HepG2 (cell line): Measurements from ENCODE around the gene CACNA1C. TPM values are rescaled to one million over a fixed set of nuclear protein-coding genes. Genes with fewer than 3 reads are reported as not detected.

Source experiments
- ATAC-seq: fragments of 200-7000 bp; cut with Tn5 transposase; 3 replicates; pipeline ENCODE4 v1.9.1; 2020; ENCODE audit warnings: mild to moderate bottlenecking, moderate library complexity
- BruUV-seq: library from RNA; stranded (reverse); fragments of 400-500 nt; replicated peaks from 2 replicates; lab custom pipeline; 2021; lab: Mats Ljungman, UMichigan
- CTCF ChIA-PET: fragments of 300-600 bp; formaldehyde crosslinking; extraction: SDS; loops from one replicate; lab custom pipeline; 2021; ENCODE audit warnings: low total read pairs, inconsistent platforms, low intra/inter-chr PET ratio; lab: Yijun Ruan, JAX
- POLR2A ChIA-PET: fragments of 350-600 bp; sonication (Branson Sonifier 250); formaldehyde crosslinking; loops from one replicate; lab custom pipeline; 2020; ENCODE audit warnings: antibody characterized with exemption, inconsistent platforms; lab: Yijun Ruan, JAX
- DNase-seq: peaks from one replicate; pipeline ENCODE4 v3.0.0-alpha.2; 2015; ENCODE audit warnings: low spot score
- FAIRE-seq: peaks from 3 replicates; lab custom pipeline; 2011; peaks lifted over from hg19 to GRCh38; lab: Jason Lieb, UNC
- H2AFZ ChIP-seq: one replicate; pipeline ENCODE4 v1.6.1; 2011; ENCODE audit warnings: low read length, inconsistent platforms
- H3K27ac ChIP-seq: fragments of 300-600 bp; 3 replicates; pipeline ENCODE4 v1.8.0; 2011; ENCODE audit warnings: mixed run types, mild to moderate bottlenecking, mixed read lengths, low read length, inconsistent platforms; ENCODE audit not compliant: insufficient read depth; ENCODE audit errors: extremely low read length
- H3K27me3 ChIP-seq, 2 experiments: fragments of 200-600 bp in 1 of 2; 2 replicates in 1 of 2; 3 replicates in 1 of 2; pipeline versions ENCODE4 v1.6.0 to v1.8.0; 2011; ENCODE audit warnings: low read length in 2 of 2, mild to moderate bottlenecking in 2 of 2, moderate library complexity in 2 of 2, inconsistent platforms in 1 of 2; ENCODE audit not compliant: insufficient read depth in 2 of 2, control insufficient read depth in 1 of 2
- H3K36me3 ChIP-seq, 2 experiments: fragments of 200-600 bp in 1 of 2; replicated peaks in 1 of 2; 2 replicates in 1 of 2; 3 replicates in 1 of 2; pipeline versions ENCODE4 v1.5.1 to v1.8.0; 2011; ENCODE audit warnings: low read length in 2 of 2, inconsistent platforms in 1 of 2; ENCODE audit not compliant: insufficient read depth in 2 of 2, control insufficient read depth in 1 of 2
- H3K4me1 ChIP-seq: 2 replicates; pipeline ENCODE4 v1.5.1; 2012; ENCODE audit warnings: low read length, inconsistent platforms; ENCODE audit not compliant: insufficient read depth
- H3K4me2 ChIP-seq: 2 replicates; pipeline ENCODE4 v1.6.0; 2011; ENCODE audit warnings: low read depth, low read length, inconsistent platforms
- H3K4me3 ChIP-seq, 3 experiments: fragments of 200-600 bp in 1 of 3; sonication (generic), shearing (Covaris generic) in 1 of 3; replicated peaks in 1 of 3; 2 replicates each; pipeline ENCODE4 v1.5.1; 2011 to 2016; ENCODE audit warnings: low read length in 3 of 3, inconsistent platforms in 2 of 3, low read depth in 2 of 3, mild to moderate bottlenecking in 2 of 3, control low read depth in 1 of 3, mixed read lengths in 1 of 3; ENCODE audit not compliant: insufficient read depth in 1 of 3
- H3K79me2 ChIP-seq: one replicate; pipeline ENCODE4 v1.6.1; 2011; ENCODE audit warnings: low read length, inconsistent platforms; ENCODE audit not compliant: insufficient read depth
- H3K9ac ChIP-seq: 2 replicates; pipeline ENCODE4 v1.6.0; 2011; ENCODE audit warnings: mild to moderate bottlenecking, low read depth, low read length, inconsistent platforms; ENCODE audit not compliant: insufficient read depth
- H3K9me3 ChIP-seq: 2 replicates; pipeline ENCODE4 v1.5.1; 2012; ENCODE audit warnings: mild to moderate bottlenecking, low read length
- H4K20me1 ChIP-seq: 2 replicates; pipeline ENCODE4 v1.6.0; 2011; ENCODE audit warnings: inconsistent platforms, mild to moderate bottlenecking, low read length, moderate library complexity; ENCODE audit not compliant: insufficient read depth
- CBFB ChIP-seq: sonication (generic); formaldehyde crosslinking; IDR thresholded peaks from 2 replicates; pipeline ENCODE4 v1.4.0; 2020; ENCODE audit warnings: missing genetic modification reagents
- FOXM1 ChIP-seq: sonication (generic); formaldehyde crosslinking; IDR thresholded peaks from 2 replicates; pipeline ENCODE4 v1.5.0; 2020; ENCODE audit warnings: missing genetic modification reagents
- NFKBIZ ChIP-seq: IDR thresholded peaks from 2 replicates; pipeline ENCODE4 v1.6.1; 2018; ENCODE audit warnings: missing genetic modification reagents, missing compliant biosample characterization
- NFRKB ChIP-seq: fragments of 450-650 bp; IDR thresholded peaks from 2 replicates; pipeline ENCODE4 v1.6.1; 2017
- PAXIP1 ChIP-seq: sonication (generic); formaldehyde crosslinking; conservative IDR thresholded peaks from 2 replicates; pipeline ENCODE4 v1.4.0; 2020; ENCODE audit warnings: mild to moderate bottlenecking, missing genetic modification reagents, moderate library complexity
- SMAD1 ChIP-seq: sonication (generic); formaldehyde crosslinking; IDR thresholded peaks from 2 replicates; pipeline ENCODE4 v1.4.0; 2020; ENCODE audit warnings: missing genetic modification reagents, low read depth, mild to moderate bottlenecking, borderline replicate concordance
- TMF1 ChIP-seq: sonication (generic); formaldehyde crosslinking; IDR thresholded peaks from 2 replicates; pipeline ENCODE4 v1.8.1; 2022; ENCODE audit warnings: low read depth, missing genetic modification reagents
- ZNF326 ChIP-seq: sonication (generic); formaldehyde crosslinking; IDR thresholded peaks from 2 replicates; pipeline ENCODE4 v1.4.0; 2020; ENCODE audit warnings: missing genetic modification reagents, borderline replicate concordance
- ZNF431 ChIP-seq: sonication (generic); formaldehyde crosslinking; IDR thresholded peaks from 2 replicates; pipeline ENCODE4 v1.9.0; 2022; ENCODE audit warnings: missing genetic modification reagents, low read depth, mild to moderate bottlenecking, borderline replicate concordance
- ZNF567 ChIP-seq: sonication (generic); formaldehyde crosslinking; IDR thresholded peaks from 2 replicates; pipeline ENCODE4 v1.8.1; 2023; ENCODE audit warnings: mild to moderate bottlenecking, missing genetic modification reagents, borderline replicate concordance
- ZNF597 ChIP-seq: sonication (generic); formaldehyde crosslinking; IDR thresholded peaks from 2 replicates; pipeline ENCODE4 v1.5.0; 2020; ENCODE audit warnings: missing genetic modification reagents
- WGBS: methylation state at CpG from one replicate; pipeline ENCODE4 v1.1.6; 2017; ENCODE audit warnings: low lambda C conversion rate; 5-methylcytosine and 5-hydroxymethylcytosine counted together
- in situ Hi-C: cut with HindIII; loops from 2 replicates; pipeline ENCODE4 v1.10.0; 2017; ENCODE audit warnings: low pct_unique_long_range_greater_than_20kb; ENCODE audit not compliant: extremely low pct_ligation_motif_present
- intact Hi-C: fragments of 100-400 bp; cut with micrococcal nuclease; formaldehyde crosslinking; loops from one replicate; pipeline ENCODE4 v1.10.0; 2022; ENCODE audit not compliant: unreplicated experiment
- polyA plus RNA-seq, 8 experiments: library from polyadenylated mRNA; depleted of rRNA in 3 of 8; stranded (reverse) in 7 of 8; unstranded in 1 of 8; fragments of >200 nt; fragmentation: Illumina TruSeq in 4 of 8; extraction: Trizol in 4 of 8; gene quantifications; 2 replicates each; pipeline versions ENCODE4 v1.2.1 to v1.2.3, GENCODE V29; 2011 to 2016; ENCODE audit warnings: low read depth in 4 of 8, missing spikeins in 1 of 8, mixed read lengths in 1 of 8; ENCODE audit not compliant: insufficient read depth in 1 of 8
- total RNA-seq, 5 experiments: library from RNA; depleted of rRNA; stranded (reverse); fragments of >200 nt; fragmentation: Illumina TruSeq; extraction: Trizol; gene quantifications; 2 replicates each; pipeline ENCODE4 v1.2.3, GENCODE V29; 2016; ENCODE audit warnings: low read depth in 1 of 5

Gene CACNA1C
- total and polyA plus RNA-seq, 2 of the 13 experiments (the other 11 are each of a cell fraction or from before 2014, with no cell fraction given) = not detected

GRCh38 chr12:2243275-2243674, 190.5 kb downstream of the CACNA1C start:
- peaks cover 0 to 2% of the 10 kb centered on the region in 2 experiments; a peak in 3 of 5 replicates for H3K27me3 ChIP-seq

More at GRCh38 chr12:2243275-2243674, 190.5 kb downstream of the CACNA1C start:
- no peak overlapping the region for H2AFZ ChIP-seq
- in situ Hi-C loops = no loop called here
- no TSS peak for BruUV-seq
- H3K79me2 ChIP-seq = no peaks in the 10 kb centered on the region
- POLR2A ChIA-PET = no interaction called here
- no peak overlapping the region for H3K9ac ChIP-seq
- no peak for DNase-seq
- no peak for FAIRE-seq
- TF ChIP-seq TMF1 (CRISPR knock-in tag) (no peak), ZNF326 (no peak), FOXM1 (no peak), ZNF431 (CRISPR knock-in tag) (no peak), NFRKB (no peak), PAXIP1 (no peak), CBFB (CRISPR knock-in tag) (no peak), ZNF567 (CRISPR knock-in tag) (no peak), SMAD1 (CRISPR knock-in tag) (no peak), ZNF597 (CRISPR knock-in tag) (no peak), NFKBIZ (CRISPR knock-in tag) (no peak)
- TF ChIP-seq, all 625 proteins: peak for 0
- Histone ChIP-seq H3K4me2 (no peak overlapping the region), H3K27ac (no peak overlapping the region), H3K4me1 (peaks cover 49% of the 10 kb centered on the region), H3K4me3 (no peak overlapping the region), H4K20me1 (no peaks in the 10 kb centered on the region), H3K36me3 (no peaks in the 10 kb centered on the region), H3K9me3 (no peaks in the 10 kb centered on the region)
- WGBS = 68% methylated on average over 2 of the region's 2 CpGs
- intact Hi-C loops = no loop called here
- ATAC-seq = no peak
- CTCF ChIA-PET = no interaction called here
